A549 (cell line): ENCODE measurements around the gene SMYD4. TPM values are rescaled to one million over a fixed set of nuclear protein-coding genes. Genes with fewer than 3 reads are reported as not detected.
A peak's percentile ranks its signal among the peaks of the same experiment; 100 is the strongest.

Source experiments
- ATAC-seq, 2 experiments: fragments of 200-7000 bp in 1 of 2; fragments of >200 bp in 1 of 2; cut with Nextera tagmentation in 1 of 2; cut with Tn5 transposase in 1 of 2; 3 replicates each; pipeline versions ENCODE4 v1.8.0 to v1.9.1; 2018 to 2020; ENCODE audit warnings: mild to moderate bottlenecking in 1 of 2, moderate library complexity in 1 of 2
- CTCF ChIA-PET: fragments of 300-600 bp; sonication (Branson Sonifier 250); formaldehyde crosslinking; extraction: SDS; loops from one replicate; lab custom pipeline; 2021; ENCODE audit warnings: antibody characterized with exemption, inconsistent platforms; lab: Yijun Ruan, JAX
- POLR2A ChIA-PET: fragments of 350-600 bp; formaldehyde crosslinking; extraction: SDS; loops from one replicate; lab custom pipeline; 2021; ENCODE audit warnings: antibody characterized with exemption, inconsistent platforms; lab: Yijun Ruan, JAX
- DNase-seq, 2 experiments: peaks; one replicate each; pipeline versions ENCODE4 v3.0.0 to v3.0.0-alpha.2; 2011 to 2016; ENCODE audit warnings: low read depth in 1 of 2, low spot score in 1 of 2
- FAIRE-seq: peaks from 2 replicates; lab custom pipeline; 2011; peaks lifted over from hg19 to GRCh38; lab: Jason Lieb, UNC
- H3K27ac ChIP-seq, 2 experiments: fragments of >200 bp; sonication (Bioruptor Twin); formaldehyde crosslinking; 3 replicates each; pipeline ENCODE4 v1.5.1; 2016 to 2017
- H3K4me1 ChIP-seq: fragments of >200 bp; sonication (Bioruptor Twin); formaldehyde crosslinking; 3 replicates; pipeline ENCODE4 v1.6.1; 2016
- H3K4me2 ChIP-seq: fragments of >200 bp; sonication (Bioruptor Twin); formaldehyde crosslinking; 3 replicates; pipeline ENCODE4 v1.6.1; 2016
- H3K4me3 ChIP-seq: fragments of >200 bp; sonication (Bioruptor Twin); formaldehyde crosslinking; 3 replicates; pipeline ENCODE4 v1.5.1; 2016
- H3K9me3 ChIP-seq: fragments of >200 bp; sonication (Bioruptor Twin); formaldehyde crosslinking; 3 replicates; pipeline ENCODE4 v1.6.1; 2016
- ATOH8 ChIP-seq: fragments of 250-450 bp; sonication (Bioruptor Pico); IDR thresholded peaks from 2 replicates; pipeline ENCODE4 v1.5.0; 2020; ENCODE audit warnings: low read depth, mild to moderate bottlenecking, moderate library complexity
- BCL3 ChIP-seq: fragments of >200 bp; sonication (Bioruptor Twin); formaldehyde crosslinking; IDR thresholded peaks from 3 replicates; pipeline ENCODE4 v1.6.1; 2016
- BHLHE40 ChIP-seq: IDR thresholded peaks from 2 replicates; pipeline ENCODE4 v1.6.1; 2012; ENCODE audit warnings: low read depth, low read length, inconsistent platforms
- CBX2 ChIP-seq: fragments of 200-600 bp; sonication (generic); IDR thresholded peaks from 2 replicates; pipeline ENCODE4 v1.6.1; 2016; ENCODE audit warnings: low read depth, mild to moderate bottlenecking, borderline replicate concordance
- CTCF ChIP-seq: fragments of >200 bp; sonication (Bioruptor Twin); formaldehyde crosslinking; IDR thresholded peaks from 3 replicates; pipeline ENCODE4 v1.5.1; 2016
- EHF ChIP-seq: fragments of 250-450 bp; sonication (Bioruptor Pico); IDR thresholded peaks from 2 replicates; pipeline ENCODE4 v1.5.0; 2020; ENCODE audit warnings: mild to moderate bottlenecking
- ELK1 ChIP-seq: fragments of 150-350 bp; IDR thresholded peaks from 2 replicates; pipeline ENCODE4 v1.6.1; 2014; ENCODE audit warnings: low read depth, mild to moderate bottlenecking, low read length
- EP300 ChIP-seq, 2 experiments: fragments of >200 bp; sonication (Bioruptor Twin); formaldehyde crosslinking; IDR thresholded peaks; 2 replicates in 1 of 2; 3 replicates in 1 of 2; pipeline ENCODE4 v1.6.1; 2016 to 2017
- ESRRA ChIP-seq: fragments of 150-350 bp; IDR thresholded peaks from 2 replicates; pipeline ENCODE4 v1.6.1; 2014; ENCODE audit warnings: mild to moderate bottlenecking, low read length, borderline replicate concordance
- FOXS1 ChIP-seq: fragments of 250-450 bp; sonication (Bioruptor Pico); IDR thresholded peaks from 2 replicates; pipeline ENCODE4 v1.5.0; 2020; ENCODE audit warnings: mild to moderate bottlenecking, moderate library complexity
- GATA3 ChIP-seq: IDR thresholded peaks from 2 replicates; pipeline ENCODE4 v1.6.1; 2012; ENCODE audit warnings: borderline replicate concordance
- HDAC2 ChIP-seq: fragments of 200-600 bp; sonication (generic); IDR thresholded peaks from 2 replicates; pipeline ENCODE4 v1.6.1; 2016
- HES2 ChIP-seq: fragments of >200 bp; sonication (Bioruptor Twin); formaldehyde crosslinking; IDR thresholded peaks from 2 replicates; pipeline ENCODE4 v1.6.1; 2016
- JUNB ChIP-seq: fragments of >200 bp; sonication (Bioruptor Twin); formaldehyde crosslinking; IDR thresholded peaks from 2 replicates; pipeline ENCODE4 v1.6.1; 2016
- KDM5A ChIP-seq: fragments of 200-600 bp; sonication (generic); IDR thresholded peaks from 2 replicates; pipeline ENCODE4 v1.6.1; 2016; ENCODE audit warnings: antibody characterized with exemption, mild to moderate bottlenecking
- MAZ ChIP-seq: fragments of 150-350 bp; IDR thresholded peaks from 2 replicates; pipeline ENCODE4 v1.6.1; 2014; ENCODE audit warnings: antibody characterized with exemption, low read depth, low read length, borderline replicate concordance
- NR3C1 ChIP-seq: fragments of >200 bp; sonication (Bioruptor Twin); formaldehyde crosslinking; IDR thresholded peaks from 3 replicates; pipeline ENCODE4 v1.6.1; 2017
- POLR2A ChIP-seq: IDR thresholded peaks from 2 replicates; pipeline ENCODE4 v1.6.1; 2012; ENCODE audit warnings: mild to moderate bottlenecking, low read length
- RAD21 ChIP-seq, 2 experiments: fragments of >200 bp in 1 of 2; sonication (Bioruptor Twin) in 1 of 2; formaldehyde crosslinking in 1 of 2; IDR thresholded peaks in 1 of 2; conservative IDR thresholded peaks in 1 of 2; 2 replicates in 1 of 2; 3 replicates in 1 of 2; pipeline ENCODE4 v1.6.1; 2012 to 2018; ENCODE audit warnings: inconsistent platforms in 1 of 2
- RARB ChIP-seq: fragments of 250-450 bp; sonication (Bioruptor Pico); IDR thresholded peaks from 2 replicates; pipeline ENCODE4 v1.8.0; 2021; ENCODE audit warnings: mild to moderate bottlenecking, moderate library complexity
- RFX5 ChIP-seq: fragments of 450-650 bp; IDR thresholded peaks from 2 replicates; pipeline ENCODE4 v1.7.1; 2014; ENCODE audit warnings: antibody characterized with exemption, mild to moderate bottlenecking, moderate library complexity
- SMC3 ChIP-seq: fragments of >200 bp; sonication (Bioruptor Twin); formaldehyde crosslinking; IDR thresholded peaks from 3 replicates; pipeline ENCODE4 v1.6.1; 2018; ENCODE audit warnings: inconsistent platforms
- SREBF2 ChIP-seq: fragments of 450-650 bp; IDR thresholded peaks from 2 replicates; pipeline ENCODE4 v1.6.1; 2014; ENCODE audit warnings: mild to moderate bottlenecking, moderate library complexity
- ZC3H11A ChIP-seq: fragments of 450-650 bp; IDR thresholded peaks from 2 replicates; pipeline ENCODE4 v1.6.1; 2014; ENCODE audit warnings: antibody characterized with exemption, mild to moderate bottlenecking
- ZNF302 ChIP-seq: fragments of 250-450 bp; sonication (Bioruptor Pico); IDR thresholded peaks from 2 replicates; pipeline ENCODE4 v1.9.0; 2021; ENCODE audit warnings: inconsistent platforms, mild to moderate bottlenecking, moderate library complexity
- WGBS: methylation state at CpG from one replicate; pipeline ENCODE4 v1.1.6; 2017; ENCODE audit errors: missing lambda C conversion rate; 5-methylcytosine and 5-hydroxymethylcytosine counted together
- polyA plus RNA-seq, 4 experiments: library from polyadenylated mRNA; depleted of rRNA in 3 of 4; stranded (reverse); fragments of >200 nt; fragmentation: RNase III in 1 of 4; extraction: RNeasy Plus Mini Kit Qiagen cat#74134 plus additional on column Dnase treatment in 1 of 4; gene quantifications; 2 replicates in 3 of 4; 3 replicates in 1 of 4; pipeline ENCODE4 v1.2.3, GENCODE V29; 2011 to 2017

Gene SMYD4
- polyA plus RNA-seq, 2 of the 4 experiments (the other 2 are of a cell fraction) = 11.1 to 12.1 TPM

GRCh38 chr17:1870592-1870991 lies 40.9 kb upstream of the SMYD4 start:
- no peaks in the 10 kb centered on the region for H3K9me3 ChIP-seq
- ATAC-seq = no peak
- ChIA-PET CTCF (interaction anchor here (0.5 kb wide), 1 partner anchor 488 kb away, joined by 3 read pairs; no protein-coding TSS in a partner anchor), POLR2A (no interaction called here)
- WGBS = 91% methylated on average over 3 of the region's 3 CpGs
- TF ChIP-seq POLR2A (no peak), SREBF2 (no peak), SMC3 (no peak), HDAC2 (no peak)
- no peak for DNase-seq
- H3K27ac ChIP-seq = no peak overlapping the region
- no peak overlapping the region for H3K4me3 ChIP-seq
- no peak overlapping the region for H3K4me2 ChIP-seq
- FAIRE-seq = no peak
- H3K4me1 ChIP-seq = no peaks in the 10 kb centered on the region

- no peak overlapping the region for H3K4me3 ChIP-seq
- no peak overlapping the region for H3K27ac ChIP-seq
- H3K4me1 ChIP-seq = no peaks in the 10 kb centered on the region
- no peak for FAIRE-seq
- TF ChIP-seq RFX5 (no peak), SMC3 (no peak), CBX2 (no peak), MAZ (no peak)
- ATAC-seq = no peak
- H3K4me2 ChIP-seq = no peak overlapping the region
- 96% methylated on average over 8 of the region's 8 CpGs for WGBS
- no peak for DNase-seq
- no peaks in the 10 kb centered on the region for H3K9me3 ChIP-seq
- ChIA-PET CTCF (interaction anchor here (0.8 to 1.6 kb wide), 4 partner anchors 11 to 148 kb away, joined by 3 to 4 read pairs (median 4); no protein-coding TSS in a partner anchor), POLR2A (no interaction called here)
These were observed 38.4 kb upstream of the SMYD4 start for GRCh38 chr17:1868090-1868489.

GRCh38 chr17:1867307-1867706 lies 37.6 kb upstream of the SMYD4 start:
- no peak overlapping the region for H3K4me3 ChIP-seq
- FAIRE-seq (no peak), DNase-seq (no peak), ATAC-seq (no peak)
- no peaks in the 10 kb centered on the region for H3K4me1 ChIP-seq
- CTCF ChIA-PET = interaction anchor here (1.0 to 5.0 kb wide), 3 partner anchors 15 to 147 kb away, joined by 4 to 30 read pairs (median 4); no protein-coding TSS in a partner anchor
- WGBS = 89% methylated on average over 3 of the region's 3 CpGs
- H3K27ac ChIP-seq = no peak overlapping the region
- POLR2A ChIA-PET = no interaction called here
- H3K4me2 ChIP-seq = no peak overlapping the region
- no peaks in the 10 kb centered on the region for H3K9me3 ChIP-seq
- TF ChIP-seq BCL3 (no peak), ELK1 (no peak), ESRRA (no peak), KDM5A (no peak)

GRCh38 chr17:1865252-1866037 lies 35.7 kb upstream of the SMYD4 start:
- peak; percentile 32 for FAIRE-seq
- peak; percentile 54 to 84; a peak in 5 of 6 replicates for ATAC-seq
- POLR2A ChIA-PET = interaction anchor here (2.4 kb wide), 1 partner anchor 149 kb away, joined by 13 read pairs; no protein-coding TSS in a partner anchor
- Histone ChIP-seq H3K4me2 (no peak overlapping the region), H3K9me3 (no peaks in the 10 kb centered on the region), H3K27ac (no peak overlapping the region), H3K4me1 (no peaks in the 10 kb centered on the region), H3K4me3 (no peak overlapping the region)
- CTCF ChIA-PET = interaction anchor here (0.6 to 5.1 kb wide), 36 partner anchors 9 to 379 kb away, joined by 3 to 52 read pairs (median 4); partner anchors contain the start of genes DPH1, RPA1, SMYD4 and WDR81
- WGBS = 54% methylated on average over 17 of the region's 17 CpGs
- peak; percentile 51 to 72 for DNase-seq
- TF ChIP-seq ATOH8 (CRISPR knock-in tag) (no peak), FOXS1 (CRISPR knock-in tag) (no peak), JUNB (no peak), SMC3 (peak; percentile 65), ZNF302 (CRISPR knock-in tag) (no peak), BHLHE40 (no peak), ZC3H11A (no peak), RARB (no peak), GATA3 (no peak), EP300 (IDR thresholded peaks at IDR 0.05) (no peak), HES2 (no peak), EHF (CRISPR knock-in tag) (no peak), NR3C1 (no peak), RFX5 (no peak), RAD21 (conservative IDR thresholded peaks at IDR 0.05 in 1 of 2, IDR thresholded peaks at IDR 0.05 in 1 of 2) (peak; percentile 67 to 71), CTCF (peak; percentile 91)
